Measurements from ENCODE around the gene REPIN1. TPM values are rescaled to one million over a fixed set of nuclear protein-coding genes. Genes with fewer than 3 reads are reported as not detected.

The REPIN1 gene
- total RNA-seq, 1 experiment from 2014 or later, result 189 TPM

DNA sequence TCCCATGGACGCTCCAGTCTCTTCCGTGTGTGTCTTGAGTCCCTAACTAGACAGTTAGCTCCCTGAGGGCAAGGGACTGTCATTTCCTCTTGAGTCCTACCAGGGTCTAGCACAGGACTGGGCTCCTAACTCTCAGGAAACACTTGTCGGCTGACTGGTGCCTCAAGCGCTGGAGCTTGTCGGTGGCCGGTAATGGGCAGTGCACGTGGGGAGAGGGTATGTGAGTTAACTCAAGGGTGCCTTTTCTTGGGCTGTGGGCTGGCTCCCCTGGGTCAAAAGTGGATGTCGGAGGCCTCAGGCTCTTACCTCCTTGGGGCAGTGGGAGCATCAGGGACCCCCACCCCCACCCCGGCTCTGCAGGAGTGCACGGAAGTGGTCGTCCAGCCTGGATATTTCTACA, 43.4 kb downstream of the REPIN1 start:
- DNase-seq, result no peak
- peaks cover 4% of the 10 kb centered on the region for H3K4me1 Mint-ChIP-seq (ENCODE audit: low read depth, unreplicated experiment)
- intact Hi-C loops (cut with micrococcal nuclease; ENCODE audit: unreplicated experiment), result no loop called here
- H3K9me3 Mint-ChIP-seq (ENCODE audit: low read depth, unreplicated experiment), result no peaks in the 10 kb centered on the region
- peaks cover 5% of the 10 kb centered on the region for H3K36me3 Mint-ChIP-seq (ENCODE audit: insufficient read depth, unreplicated experiment)
- H3K27me3 Mint-ChIP-seq (ENCODE audit: unreplicated experiment), result no peaks in the 10 kb centered on the region
- H3K4me3 Mint-ChIP-seq (ENCODE audit: low read depth, unreplicated experiment), result no peak overlapping the region
- TF ChIP-seq, protein P1, sequence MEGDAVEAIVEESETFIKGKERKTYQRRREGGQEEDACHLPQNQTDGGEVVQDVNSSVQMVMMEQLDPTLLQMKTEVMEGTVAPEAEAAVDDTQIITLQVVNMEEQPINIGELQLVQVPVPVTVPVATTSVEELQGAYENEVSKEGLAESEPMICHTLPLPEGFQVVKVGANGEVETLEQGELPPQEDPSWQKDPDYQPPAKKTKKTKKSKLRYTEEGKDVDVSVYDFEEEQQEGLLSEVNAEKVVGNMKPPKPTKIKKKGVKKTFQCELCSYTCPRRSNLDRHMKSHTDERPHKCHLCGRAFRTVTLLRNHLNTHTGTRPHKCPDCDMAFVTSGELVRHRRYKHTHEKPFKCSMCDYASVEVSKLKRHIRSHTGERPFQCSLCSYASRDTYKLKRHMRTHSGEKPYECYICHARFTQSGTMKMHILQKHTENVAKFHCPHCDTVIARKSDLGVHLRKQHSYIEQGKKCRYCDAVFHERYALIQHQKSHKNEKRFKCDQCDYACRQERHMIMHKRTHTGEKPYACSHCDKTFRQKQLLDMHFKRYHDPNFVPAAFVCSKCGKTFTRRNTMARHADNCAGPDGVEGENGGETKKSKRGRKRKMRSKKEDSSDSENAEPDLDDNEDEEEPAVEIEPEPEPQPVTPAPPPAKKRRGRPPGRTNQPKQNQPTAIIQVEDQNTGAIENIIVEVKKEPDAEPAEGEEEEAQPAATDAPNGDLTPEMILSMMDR (IDR thresholded peaks at IDR 0.05; ENCODE audit: unreplicated experiment), result no peak
- no TSS peak for BruUV-seq (replicated peaks)
- no peak overlapping the region for H3K27ac Mint-ChIP-seq (ENCODE audit: unreplicated experiment)
- CTCF ChIA-PET, result no interaction called here

DNA sequence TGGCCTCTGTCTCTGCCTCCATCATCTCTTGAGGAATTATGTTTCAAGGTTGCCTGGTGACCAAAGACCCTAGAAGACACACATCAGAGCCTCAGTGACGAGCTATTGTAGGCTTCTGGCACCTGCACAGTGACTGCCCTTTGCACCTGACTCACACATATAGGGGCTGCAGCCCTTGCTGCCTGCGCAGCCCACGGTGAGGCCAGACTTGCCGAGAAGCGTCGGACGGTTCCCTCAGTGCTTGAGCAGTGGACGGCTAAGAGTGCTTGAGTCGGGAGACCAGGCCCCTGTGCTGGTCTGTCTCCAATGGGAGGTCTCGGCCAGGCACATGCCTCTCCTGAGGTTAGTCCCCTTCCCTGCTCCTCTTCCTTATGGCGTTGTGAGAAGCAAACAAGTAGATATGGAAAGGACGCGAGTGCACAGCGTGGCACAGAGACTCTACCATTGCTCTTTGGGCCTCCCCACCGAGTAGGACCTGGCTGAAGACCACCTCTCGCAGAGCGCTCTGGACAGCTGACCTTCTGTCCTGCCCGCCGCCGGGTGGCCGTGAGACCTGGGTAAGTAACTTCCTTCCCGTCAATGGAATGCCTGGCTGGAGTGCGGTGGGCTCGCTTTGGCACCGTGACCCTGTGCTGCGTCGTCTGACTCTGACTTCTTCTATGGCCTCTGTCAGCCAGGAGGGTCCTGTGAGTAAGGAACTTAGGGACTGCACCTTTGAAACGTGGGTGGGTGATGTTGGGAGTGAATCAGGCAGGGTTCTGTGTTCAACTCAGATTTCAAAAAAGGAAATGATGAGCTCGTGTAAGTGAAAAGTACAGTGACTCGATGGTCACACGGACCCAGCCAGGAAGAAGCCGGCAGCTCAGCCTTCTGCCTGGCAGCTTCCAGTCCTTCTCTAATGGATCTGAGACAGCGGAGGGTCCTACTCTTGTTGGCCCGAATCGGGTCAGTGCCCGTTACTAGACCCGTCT, 44.2 kb downstream of the REPIN1 start:
- no peaks in the 10 kb centered on the region for H3K4me1 Mint-ChIP-seq (ENCODE audit: low read depth, unreplicated experiment)
- BruUV-seq (replicated peaks), result no TSS peak

DNA sequence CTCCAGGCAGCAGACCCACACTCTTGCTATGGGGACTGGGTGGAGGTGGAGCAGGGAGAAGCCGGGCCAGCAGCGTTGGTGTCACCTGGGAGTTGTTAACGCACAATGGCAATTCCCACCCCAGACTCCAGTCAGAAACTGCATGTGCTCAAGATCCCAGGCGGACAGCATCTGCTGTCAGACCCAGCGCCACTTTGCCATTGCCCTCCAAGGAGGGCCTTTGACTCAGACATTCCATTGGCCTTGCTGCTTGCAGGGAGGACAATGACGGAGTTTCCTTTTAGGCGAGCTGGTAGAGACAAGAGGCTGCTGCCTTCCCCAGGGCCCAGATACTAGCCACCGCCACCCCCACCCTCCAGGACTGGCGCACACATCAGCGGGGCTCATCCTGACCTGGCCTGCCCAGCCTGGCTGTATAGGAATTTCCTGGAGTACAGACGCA, 45.0 kb downstream of the REPIN1 start:
- Mint-ChIP-seq H3K9me3 (ENCODE audit: low read depth, unreplicated experiment) (no peaks in the 10 kb centered on the region), H3K4me1 (ENCODE audit: low read depth, unreplicated experiment) (no peaks in the 10 kb centered on the region), H3K27me3 (ENCODE audit: unreplicated experiment) (no peaks in the 10 kb centered on the region), H3K36me3 (ENCODE audit: insufficient read depth, unreplicated experiment) (peaks cover 4% of the 10 kb centered on the region), H3K4me3 (ENCODE audit: low read depth, unreplicated experiment) (no peak overlapping the region), H3K27ac (ENCODE audit: unreplicated experiment) (no peak overlapping the region)
- no peak for DNase-seq
- TF ChIP-seq, protein P1 (IDR thresholded peaks at IDR 0.05; ENCODE audit: unreplicated experiment), result no peak
- BruUV-seq (replicated peaks), result no TSS peak
- intact Hi-C loops (cut with micrococcal nuclease; ENCODE audit: unreplicated experiment), result no loop called here
- CTCF ChIA-PET, result no interaction called here

More for the DNA sequence above, 44.2 kb downstream of the REPIN1 start:
- no peaks in the 10 kb centered on the region for H3K27me3 Mint-ChIP-seq (ENCODE audit: unreplicated experiment)
- peaks cover 5% of the 10 kb centered on the region for H3K36me3 Mint-ChIP-seq (ENCODE audit: insufficient read depth, unreplicated experiment)
- TF ChIP-seq, protein P1 (IDR thresholded peaks at IDR 0.05; ENCODE audit: unreplicated experiment), result no peak
- DNase-seq, result no peak
- H3K27ac Mint-ChIP-seq (ENCODE audit: unreplicated experiment), result no peak overlapping the region
- no peaks in the 10 kb centered on the region for H3K9me3 Mint-ChIP-seq (ENCODE audit: low read depth, unreplicated experiment)
- CTCF ChIA-PET, result interaction anchor here (0.6 kb wide), 1 partner anchor 110 kb away, joined by 5 read pairs; no protein-coding TSS in a partner anchor
- intact Hi-C loops (cut with micrococcal nuclease; ENCODE audit: unreplicated experiment), result no loop called here
- no peak overlapping the region for H3K4me3 Mint-ChIP-seq (ENCODE audit: low read depth, unreplicated experiment)

DNA sequence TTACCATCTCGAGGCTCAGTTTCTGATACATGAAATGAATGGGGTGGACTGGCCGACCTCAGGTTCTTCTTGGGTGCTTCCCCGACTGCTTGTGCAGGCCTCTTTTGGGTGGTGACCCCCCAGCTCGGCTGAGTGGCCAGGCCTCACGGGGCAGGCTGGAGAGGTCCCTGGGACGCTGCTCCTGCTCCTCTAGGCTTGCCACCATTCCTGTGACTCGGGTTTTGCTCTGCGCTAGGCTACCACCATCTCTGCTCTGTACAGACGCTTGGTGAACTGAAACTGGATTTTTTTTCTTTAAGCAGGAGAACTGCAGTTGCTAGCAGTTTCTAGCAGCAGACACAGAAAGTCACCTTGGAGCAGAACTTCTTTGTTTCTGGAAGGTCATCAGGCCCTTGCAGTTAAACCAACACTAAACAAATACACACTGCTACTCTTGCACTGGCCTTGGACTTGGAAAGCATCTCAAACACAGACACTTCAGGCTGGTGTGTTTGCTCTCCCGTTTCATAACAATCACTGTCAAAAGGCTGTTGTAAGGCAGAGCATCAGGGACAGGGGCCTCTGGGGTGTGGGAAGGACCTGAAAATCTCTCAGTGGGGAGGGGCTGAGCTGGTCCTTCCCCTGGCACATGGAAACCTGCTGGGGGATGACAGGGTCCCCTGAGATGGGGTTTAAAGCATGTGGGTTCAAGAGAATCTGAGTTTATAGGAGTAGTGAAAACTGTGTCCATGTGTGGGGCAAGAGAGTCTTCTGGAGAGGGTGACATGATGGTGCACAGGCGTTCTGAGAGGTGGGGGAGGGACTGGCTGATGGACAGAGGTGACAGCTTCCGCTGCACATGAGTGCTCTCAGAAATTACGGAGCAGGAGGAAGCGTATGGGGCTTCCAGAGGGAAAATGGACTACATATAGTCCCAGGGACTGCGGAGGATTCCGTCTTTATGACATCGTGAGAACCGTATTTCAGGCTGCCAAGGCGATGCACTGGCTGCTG, 46.8 kb downstream of the REPIN1 start:
- intact Hi-C loops (cut with micrococcal nuclease; ENCODE audit: unreplicated experiment), result no loop called here
- no peak overlapping the region for H3K4me3 Mint-ChIP-seq (ENCODE audit: low read depth, unreplicated experiment)
- no peaks in the 10 kb centered on the region for H3K27me3 Mint-ChIP-seq (ENCODE audit: unreplicated experiment)
- H3K9me3 Mint-ChIP-seq (ENCODE audit: low read depth, unreplicated experiment), result no peaks in the 10 kb centered on the region
- no peak overlapping the region for H3K27ac Mint-ChIP-seq (ENCODE audit: unreplicated experiment)
- no peaks in the 10 kb centered on the region for H3K36me3 Mint-ChIP-seq (ENCODE audit: insufficient read depth, unreplicated experiment)
- CTCF ChIA-PET, result no interaction called here
- DNase-seq, result no peak
- BruUV-seq (replicated peaks), result no TSS peak
- no peaks in the 10 kb centered on the region for H3K4me1 Mint-ChIP-seq (ENCODE audit: low read depth, unreplicated experiment)
- TF ChIP-seq, protein P1 (IDR thresholded peaks at IDR 0.05; ENCODE audit: unreplicated experiment), result no peak
